HG03575 (cell line): ENCODE measurements around the gene TMEM38B.

ENCODE experiments used
- ATAC-seq: cut with Tn5 transposase; IDR thresholded peaks from one replicate; pipeline ENCODE4 v1.9.1; 2021; ENCODE audit not compliant: unreplicated experiment, insufficient number of reproducible peaks, low FRiP score; ENCODE audit errors: extremely low read depth

The TMEM38B gene

DNA sequence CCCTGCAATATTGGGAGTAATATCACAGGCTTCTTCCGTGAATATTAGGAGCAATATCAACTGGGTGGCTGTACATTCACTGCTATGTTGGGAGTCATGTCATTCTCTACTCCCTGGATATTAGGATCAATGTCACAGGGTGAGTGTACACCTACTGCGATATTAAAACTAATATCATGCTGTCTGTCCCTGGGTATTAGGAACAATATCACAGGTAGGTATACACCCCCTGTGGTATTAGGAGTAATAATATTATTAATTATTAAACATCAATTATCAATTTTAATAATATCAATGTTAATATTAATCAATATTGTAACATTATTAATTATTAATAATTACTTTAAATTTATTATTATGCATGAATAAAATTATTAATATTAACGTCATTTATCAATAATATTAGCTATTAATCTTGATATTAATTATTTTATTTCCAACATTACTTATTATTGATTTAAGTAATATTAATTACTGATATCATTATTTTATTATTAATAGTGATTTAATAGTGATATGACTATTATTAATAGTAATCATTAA lies 121.9 kb downstream of the TMEM38B start:
- ATAC-seq, result no peak

DNA sequence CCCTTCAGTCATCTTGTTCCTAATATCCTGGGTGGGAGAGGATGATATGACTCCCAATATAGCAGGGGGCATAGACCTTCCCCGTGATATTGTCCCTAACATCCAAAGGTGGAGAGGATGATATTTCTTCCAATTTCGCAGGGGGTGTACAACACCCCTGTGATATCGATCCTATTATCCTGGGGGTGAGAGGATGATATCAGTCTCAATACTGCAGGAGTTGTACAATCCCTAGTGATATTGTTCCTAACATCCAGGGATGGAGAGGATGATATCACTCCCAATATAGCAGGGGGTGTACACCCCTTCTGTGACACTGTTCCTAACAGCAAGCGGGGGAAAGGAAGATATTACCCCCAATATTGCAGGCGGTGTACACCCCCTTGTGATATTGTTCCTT lies 122.6 kb downstream of the TMEM38B start:
- no peak for ATAC-seq

DNA sequence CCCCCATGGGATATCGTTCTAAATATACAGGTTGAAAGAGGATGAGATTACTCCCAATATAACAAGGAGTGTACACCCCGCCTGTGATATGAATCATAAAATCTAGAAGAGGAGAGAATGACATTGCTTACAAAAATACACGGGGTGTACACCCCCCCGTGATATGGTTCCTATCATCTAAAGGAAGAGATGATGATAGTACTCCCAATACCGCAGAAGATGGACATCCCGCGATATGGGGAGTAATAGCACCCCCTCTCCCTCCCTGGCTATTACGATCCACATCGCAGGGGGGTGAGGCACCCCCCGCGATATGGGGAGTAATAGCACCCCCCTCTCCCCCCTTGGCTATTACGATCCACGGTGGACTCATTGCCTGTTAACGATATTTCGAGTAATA lies 124.6 kb downstream of the TMEM38B start:
- no peak for ATAC-seq

DNA sequence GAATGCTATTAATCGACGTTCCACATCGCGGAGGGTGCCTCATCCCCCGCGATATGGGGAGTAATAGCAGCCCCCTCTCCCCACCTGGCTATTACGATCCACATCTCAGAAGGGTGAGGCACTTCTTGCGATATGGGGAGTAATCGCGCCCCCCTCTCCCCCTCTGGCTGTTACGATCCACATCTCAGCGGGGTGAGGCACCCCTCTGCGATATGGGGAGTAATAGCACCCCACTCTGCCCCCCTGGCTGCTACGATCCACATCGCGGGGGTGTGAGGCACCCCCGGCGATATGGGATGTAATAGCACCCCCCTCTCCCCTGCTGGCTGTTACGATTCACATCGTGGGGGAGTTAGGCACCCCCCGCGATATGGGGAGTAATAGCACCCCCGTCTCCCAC lies 128.5 kb downstream of the TMEM38B start:
- no peak for ATAC-seq
